Dermis microvascular lymphatic vessel endothelial cell (primary cell): ENCODE results near the gene FAM210A. TPM values are rescaled to one million over a fixed set of nuclear protein-coding genes. Genes with fewer than 3 reads are reported as not detected.
A peak's percentile ranks its signal among the peaks of the same experiment; 100 is the strongest.

Experiments
- DNase-seq, 2 donors: peaks; one replicate each; pipeline versions ENCODE4 v3.0.0 to v3.0.0-alpha.2; 2010; ENCODE audit warnings: low read depth in 2 of 2
- total RNA-seq: library from RNA; depleted of rRNA; stranded (reverse); fragments of >200 nt; gene quantifications from 2 replicates; pipeline ENCODE4 v1.2.1, GENCODE V29; 2014

FAM210A gene
- total RNA-seq, 1 donor from 2014 or later, result 15.0 TPM

DNA sequence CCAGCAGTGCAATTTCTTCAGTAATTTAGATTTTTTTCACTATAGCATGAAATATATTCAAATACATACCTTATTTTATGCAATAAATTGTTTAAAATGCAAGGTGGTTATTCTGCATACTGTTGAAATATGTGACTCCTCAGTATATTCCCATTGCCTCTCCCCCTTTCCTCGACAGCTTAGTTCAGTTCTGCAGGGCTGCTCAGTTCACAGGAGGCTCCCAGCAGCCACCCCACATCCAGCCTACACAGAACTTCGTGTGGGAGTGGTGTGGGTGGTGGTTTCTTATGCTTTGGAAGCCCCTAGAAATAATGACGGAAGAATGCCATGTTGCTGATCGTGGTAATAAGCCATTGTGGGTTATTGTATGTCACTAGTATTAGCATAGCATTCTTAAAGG, 79.7 kb downstream of the FAM210A start:
- no peak for DNase-seq

DNA sequence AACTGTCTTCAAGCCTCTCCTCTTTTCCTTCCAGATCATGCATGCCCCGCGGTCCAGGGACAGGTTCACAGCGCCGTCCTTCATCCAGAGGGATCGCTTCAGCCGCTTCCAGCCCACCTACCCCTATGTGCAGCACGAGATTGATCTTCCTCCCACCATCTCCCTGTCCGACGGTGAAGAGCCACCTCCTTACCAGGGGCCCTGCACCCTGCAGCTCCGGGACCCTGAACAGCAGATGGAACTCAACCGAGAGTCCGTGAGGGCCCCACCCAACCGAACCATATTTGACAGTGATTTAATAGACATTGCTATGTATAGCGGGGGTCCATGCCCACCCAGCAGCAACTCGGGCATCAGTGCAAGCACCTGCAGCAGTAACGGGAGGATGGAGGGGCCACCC, 81.3 kb downstream of the FAM210A start:
- no peak for DNase-seq

DNA sequence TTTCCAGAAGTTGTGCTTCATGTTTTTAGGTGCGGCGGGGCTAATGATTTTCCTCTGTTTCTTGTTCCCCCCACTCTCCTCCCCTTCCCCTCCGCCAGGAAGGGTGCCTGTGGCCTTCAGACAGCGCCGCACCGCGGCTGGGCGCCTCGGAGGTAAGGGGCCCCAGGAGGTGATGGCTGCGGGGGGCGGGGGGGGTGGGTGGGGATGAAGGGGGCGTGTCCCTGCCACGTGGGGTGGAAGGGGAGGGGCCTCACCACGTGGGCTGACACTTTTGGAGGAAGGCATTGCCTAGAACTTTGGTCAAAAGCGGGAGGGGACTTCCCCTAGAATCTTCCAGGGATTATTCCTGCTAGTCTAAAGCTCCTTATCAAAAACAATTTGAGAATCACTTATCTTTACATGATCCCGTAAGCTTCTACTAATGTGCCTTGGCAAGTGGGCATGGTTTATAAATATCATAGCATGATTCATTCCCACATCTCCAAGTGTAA, 83.1 kb downstream of the FAM210A start:
- no peak for DNase-seq

DNA sequence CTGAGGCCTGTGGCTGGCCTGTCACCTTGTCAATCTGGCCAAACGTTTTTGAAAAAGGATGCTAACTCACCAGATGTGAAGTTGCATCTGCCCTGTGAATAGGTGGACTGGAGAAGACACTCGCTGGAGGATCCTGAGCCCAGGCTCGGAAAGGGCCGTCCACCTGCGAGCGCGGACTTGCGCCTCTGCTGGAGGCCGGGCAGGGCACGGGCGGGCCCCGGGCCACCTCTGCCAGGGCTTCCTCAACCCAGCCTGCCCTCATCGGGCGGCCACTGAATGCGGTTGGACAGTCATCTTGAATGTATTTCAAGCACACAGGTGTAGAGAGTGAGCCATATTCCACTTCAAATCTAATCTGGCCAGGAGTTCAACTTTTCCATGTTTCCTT, 83.9 kb downstream of the FAM210A start:
- DNase-seq, result no peak

DNA sequence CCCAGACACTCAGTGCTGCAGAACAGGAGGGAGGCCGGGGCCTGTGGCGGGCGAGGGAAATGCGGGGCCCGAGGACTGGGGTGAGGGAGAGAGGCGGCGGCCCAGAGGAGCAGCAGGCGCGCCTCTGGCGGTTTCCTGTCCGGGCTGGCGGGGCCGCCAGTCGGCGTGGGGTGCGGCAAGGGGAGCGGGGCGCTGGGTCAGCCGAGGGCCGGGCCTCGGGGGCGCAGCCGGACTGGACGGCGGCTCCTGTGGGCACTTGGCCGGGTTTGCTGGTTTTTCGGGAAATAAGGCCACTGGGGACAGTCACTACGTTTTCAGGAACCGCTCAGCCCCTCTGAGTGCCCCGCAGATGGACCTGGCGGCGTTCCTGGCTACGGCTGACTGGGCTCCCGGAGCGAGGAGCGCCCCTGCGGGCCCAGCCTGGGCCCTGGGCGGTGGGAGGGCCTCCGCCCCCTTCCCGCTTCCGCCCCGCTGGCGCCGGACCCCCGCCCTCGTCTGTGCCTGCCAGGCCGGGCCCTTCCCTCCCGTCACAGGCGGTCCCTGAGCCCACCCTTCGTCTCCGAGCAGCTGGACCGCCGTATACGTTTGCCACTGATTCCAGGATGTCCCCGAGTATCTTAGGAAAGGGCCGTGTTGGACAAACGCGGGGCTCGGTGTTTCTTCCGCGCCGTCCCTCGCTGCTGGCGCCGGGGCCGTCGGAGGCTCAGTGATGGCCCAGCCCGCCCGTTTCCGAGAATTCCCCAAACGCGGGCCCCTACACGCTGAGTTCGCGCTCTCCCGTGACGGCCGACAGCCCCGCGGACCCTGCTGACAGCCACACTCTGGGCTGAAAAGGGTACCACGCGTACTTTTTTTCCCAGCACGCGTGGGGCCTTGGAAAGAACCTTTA, 84.6 kb downstream of the FAM210A start:
- DNase-seq, result no peak

DNA sequence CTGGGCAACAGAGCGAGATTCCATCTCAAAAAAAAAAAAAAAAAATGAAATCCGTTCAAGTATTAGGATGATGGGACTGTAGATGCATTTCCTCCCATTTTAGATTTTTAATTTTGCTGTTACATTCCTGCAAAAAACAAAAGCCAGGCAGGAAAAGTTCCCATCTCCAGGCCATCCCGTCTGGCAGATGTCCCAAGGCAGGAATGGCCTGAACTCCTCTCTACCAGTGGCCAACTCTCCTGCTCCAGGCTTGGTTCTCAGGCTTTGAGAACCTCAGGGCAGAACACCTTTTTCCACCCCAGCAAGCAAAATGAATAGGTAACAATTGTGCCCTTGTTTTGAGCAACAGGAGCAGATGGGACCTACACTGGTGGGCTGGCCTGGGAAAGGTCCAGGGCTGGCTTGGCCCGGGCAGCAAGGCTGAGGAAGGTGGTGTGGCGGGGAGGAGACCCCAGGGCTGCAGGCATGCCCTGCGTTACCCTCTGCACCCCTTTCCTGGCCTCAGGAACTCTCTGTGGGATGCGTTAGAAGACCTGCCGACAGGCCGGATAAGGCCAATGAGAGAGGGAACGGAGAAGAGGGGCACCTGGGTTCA, 86.0 kb downstream of the FAM210A start:
- DNase-seq, result peak in 1 of 2 donors; percentile 29

DNA sequence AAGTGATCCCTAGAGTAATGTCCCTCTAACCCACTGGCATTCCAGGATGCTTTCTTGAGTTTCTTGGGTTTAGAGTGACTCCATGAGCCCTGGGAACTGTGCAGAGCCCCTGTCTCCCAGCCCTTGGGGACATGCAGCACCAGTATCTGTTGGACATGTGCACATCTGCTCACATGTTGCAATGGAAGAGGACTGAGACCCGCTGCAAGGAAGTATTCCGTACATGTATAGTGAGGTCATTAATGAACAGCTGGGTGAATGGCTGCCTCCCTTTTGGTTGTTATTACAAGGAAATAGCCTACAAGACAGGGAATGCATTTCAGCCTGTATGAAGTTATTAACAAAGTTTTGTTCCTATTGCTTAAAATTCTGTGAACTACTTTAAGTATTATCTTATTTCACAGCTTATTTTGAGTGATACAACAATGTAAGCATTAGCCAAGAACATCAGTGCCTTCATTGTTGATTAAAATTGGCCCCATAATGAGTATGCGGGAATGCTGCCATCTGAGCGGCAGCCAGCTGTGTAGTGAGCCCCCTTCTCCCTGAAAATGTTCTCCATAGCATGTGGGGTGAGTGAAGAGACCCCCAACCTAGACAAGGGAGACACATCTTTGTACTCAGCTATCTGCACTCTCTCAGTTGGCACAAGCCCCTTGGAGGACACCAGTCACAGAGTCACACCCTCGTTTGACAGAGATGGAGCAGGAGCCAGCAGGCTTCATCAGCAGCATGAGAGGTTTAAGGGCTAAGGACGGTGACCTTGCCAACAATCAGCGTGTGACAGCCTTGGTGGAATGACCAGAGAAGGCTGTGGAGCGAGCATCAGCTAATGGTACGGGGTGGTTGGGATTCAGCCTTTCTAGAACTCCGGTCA, 87.4 kb downstream of the FAM210A start:
- no peak for DNase-seq

DNA sequence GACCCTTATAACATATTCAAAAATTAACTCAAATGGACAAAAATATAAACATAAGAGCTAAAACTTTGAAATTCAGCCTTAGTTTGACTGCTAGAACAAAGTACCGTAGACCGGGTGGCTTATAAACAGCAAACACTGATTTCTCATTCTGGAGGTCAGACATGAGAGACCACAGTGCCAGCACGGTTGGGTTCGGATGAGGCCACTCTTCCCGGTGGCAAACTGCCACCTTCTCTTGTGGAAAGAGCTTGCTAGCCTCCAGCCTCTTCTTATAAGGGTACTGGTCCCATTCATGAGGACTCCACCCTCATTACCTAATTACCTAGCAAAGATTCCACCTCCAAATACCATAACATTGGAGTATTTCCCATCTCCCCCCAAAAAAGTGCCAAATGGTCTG, 91.3 kb downstream of the FAM210A start:
- no peak for DNase-seq

DNA sequence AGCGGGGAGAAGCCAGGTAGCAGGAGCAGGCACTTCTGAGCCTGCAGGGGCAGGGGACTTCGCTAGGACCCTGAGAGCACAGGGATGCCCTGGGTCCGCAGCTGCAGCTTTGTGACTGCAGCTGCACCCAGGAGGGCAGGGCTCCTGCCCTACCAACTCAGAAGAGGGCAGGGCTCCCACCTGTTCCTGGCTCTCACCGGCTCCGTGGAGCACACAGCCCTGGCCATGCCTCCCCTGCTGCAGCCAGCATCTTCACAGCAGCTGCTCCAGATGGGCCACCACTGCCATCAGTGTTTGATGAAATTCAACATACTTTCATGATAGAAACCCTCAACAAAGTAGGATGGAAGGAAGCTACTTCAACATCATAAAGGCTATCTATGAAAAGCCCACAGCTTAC, 92.7 kb downstream of the FAM210A start:
- DNase-seq, result no peak

DNA sequence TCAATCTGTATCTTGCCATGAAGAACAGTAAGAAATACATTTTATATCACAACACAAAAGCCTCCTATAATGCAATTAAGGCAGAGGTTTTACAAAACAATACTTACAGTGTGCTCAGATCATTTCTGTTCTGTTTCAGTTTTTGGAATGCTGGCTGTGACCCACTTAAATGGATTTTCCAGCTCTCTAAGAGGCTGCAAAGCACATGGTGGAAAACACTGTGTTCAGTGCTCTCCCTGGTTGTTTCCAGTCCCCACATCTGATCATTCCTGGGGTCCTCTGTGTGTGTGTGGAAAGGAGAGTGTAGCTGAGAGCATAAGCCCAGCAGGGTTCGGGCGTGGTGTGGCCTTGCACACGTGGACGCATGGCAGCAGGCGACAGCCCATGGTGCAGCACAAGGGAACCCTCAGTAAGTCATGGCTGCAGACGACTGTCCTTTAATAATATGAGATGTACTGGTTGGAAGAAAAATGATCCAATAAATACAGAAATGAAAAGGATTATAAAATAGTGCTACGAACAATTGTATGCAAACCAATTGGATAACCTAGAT, 95.6 kb downstream of the FAM210A start:
- no peak for DNase-seq

DNA sequence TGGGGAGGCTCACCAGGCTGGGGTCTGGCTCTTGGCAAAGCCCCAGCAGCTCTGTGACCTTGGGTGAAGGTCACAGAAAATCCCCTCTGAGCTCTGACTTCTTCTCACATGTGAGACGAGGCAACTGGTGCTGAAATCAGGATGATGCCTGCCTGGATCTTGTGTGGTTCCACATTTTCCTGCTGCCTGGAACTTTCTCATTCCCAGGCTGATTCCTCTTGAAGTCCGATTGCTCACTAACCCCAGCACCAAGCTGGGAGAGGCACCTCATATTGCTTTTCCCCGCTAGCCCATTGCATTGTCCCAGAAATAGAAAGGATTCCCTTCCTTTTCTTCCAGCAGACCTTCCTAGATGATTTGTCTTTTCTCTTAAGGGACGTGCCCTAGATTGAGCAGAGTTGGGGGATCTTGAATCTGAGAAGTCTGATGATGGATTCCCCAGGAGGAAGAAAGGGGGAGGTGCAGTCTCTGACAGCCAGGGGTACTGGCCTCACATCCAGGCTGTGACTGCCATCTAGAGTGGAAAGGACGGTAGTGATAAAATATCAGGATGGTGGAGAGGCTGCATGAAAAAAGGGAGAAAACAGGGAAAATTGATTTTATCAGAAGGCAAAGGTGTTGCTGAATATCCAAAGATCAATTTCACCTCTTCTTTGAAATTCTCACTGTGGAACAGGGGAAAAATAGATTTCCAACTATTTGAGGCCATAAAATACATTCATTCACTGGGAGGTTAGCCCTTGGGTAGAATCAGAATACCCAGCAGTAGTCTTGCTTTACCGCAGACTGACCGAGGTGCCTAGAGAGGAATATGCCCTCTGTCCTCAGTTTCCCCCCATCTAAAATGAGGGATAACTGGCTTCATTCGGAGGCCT, 96.3 kb downstream of the FAM210A start:
- peak; percentile 36 to 62 for DNase-seq

DNA sequence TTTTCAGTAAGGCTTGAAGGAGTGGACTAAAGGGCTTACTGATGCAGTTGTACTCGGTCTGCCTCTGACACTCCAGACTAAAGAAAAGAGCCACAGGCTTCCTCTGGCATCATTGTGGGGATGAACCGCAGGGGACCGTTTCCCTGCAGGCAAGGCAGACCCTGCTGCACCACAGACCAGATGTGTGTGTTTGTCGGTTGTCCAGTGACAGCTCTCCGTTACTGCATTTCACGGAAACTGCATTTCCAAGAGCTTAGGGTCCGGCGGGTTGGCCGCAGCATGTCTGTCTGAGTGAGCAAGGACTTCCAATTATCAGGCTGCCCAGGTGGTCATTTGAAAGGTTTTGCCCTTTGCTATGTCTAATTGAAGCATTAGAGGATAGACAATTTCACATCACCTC, 98.1 kb downstream of the FAM210A start:
- DNase-seq, result no peak

DNA sequence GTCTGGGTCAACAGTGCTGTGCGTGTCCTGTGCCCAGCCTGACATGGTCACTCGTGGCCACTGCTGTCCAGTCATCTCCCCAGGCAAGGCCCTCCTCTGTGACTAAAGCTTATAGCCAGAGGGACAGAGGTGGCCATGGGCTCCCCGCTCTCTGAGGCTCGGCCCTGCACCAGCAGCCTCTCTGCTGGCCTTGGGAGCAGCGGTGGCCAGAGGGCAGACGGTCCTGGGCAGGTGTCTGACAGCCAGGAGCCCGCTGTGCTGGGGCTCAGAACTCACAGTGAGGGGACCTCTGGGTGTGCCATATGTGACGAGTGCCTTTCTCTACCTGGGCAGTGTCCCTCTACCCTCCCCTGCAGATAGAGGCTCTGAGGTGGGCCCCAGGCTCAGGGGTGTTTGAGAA, 98.7 kb downstream of the FAM210A start:
- no peak for DNase-seq

DNA sequence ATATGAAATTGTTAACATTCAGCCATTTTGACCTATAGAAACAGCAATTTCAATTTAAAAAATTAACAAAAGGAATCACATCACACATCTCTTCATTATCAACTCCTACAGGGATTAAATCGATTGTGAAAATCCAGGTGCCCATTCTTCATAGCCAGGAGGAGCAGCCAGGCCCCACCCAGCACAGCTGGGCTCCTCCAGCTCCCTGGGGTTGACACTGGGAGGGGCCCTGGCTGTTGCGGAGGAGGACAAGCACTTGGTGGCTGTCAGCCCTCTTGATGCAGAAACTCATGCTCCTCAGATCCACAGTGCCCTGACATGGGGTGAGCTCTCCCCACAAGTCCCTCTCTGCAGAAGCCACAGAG, 99.8 kb downstream of the FAM210A start:
- no peak for DNase-seq

DNA sequence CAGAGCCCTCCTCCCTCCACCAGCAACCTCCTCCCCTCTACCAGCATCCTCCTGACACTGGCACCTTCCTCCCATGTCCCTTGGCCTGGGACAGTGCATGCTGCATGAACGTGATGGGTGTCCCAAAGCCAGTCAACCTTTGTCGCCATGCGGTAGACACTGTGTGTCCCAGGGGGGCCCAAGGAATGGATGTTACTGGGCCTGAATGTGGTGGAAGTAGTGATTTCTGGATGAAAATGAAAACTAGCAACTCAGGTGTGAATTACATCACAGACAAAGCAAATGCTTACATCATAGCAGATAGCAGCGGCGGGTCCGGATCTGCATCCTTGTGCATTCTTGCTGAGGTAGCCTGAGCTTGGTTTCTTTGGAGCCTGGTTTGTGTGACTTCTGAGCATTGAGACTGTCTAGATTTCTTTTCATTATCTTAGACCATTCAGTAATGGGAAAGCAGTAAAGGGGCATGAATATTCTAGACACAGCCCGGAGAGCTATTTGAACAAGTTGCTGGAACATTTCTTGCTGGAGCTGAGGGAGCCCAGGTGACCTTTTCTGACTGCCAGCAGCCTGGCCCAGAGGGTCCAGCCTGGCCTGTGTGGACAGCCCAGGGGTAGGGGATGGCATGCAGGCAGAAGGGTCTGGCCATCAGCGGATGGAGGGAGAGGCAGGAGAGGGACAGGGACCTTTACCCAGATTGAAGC, 100.4 kb downstream of the FAM210A start:
- DNase-seq, result no peak

DNA sequence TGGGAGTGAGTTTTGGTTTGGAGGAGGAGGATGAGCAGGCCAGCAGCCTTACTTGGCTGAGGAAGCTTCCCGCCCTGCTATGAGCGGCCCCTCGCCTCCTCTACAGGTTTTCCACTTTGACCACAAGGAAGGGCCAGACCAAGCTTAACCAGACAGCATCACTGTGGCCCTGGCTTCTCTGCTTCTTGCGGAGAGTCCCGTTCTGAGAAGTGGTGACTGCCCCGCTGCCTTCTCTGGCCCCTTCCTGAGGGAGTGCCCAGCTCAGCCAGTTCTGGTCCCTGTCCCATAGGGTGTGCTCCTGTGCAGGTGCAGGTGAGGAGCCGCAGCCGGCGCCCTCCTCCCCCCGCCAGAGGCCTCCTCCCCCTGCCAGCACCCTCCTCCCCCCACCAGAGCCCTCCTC, 101.0 kb downstream of the FAM210A start:
- DNase-seq, result no peak

DNA sequence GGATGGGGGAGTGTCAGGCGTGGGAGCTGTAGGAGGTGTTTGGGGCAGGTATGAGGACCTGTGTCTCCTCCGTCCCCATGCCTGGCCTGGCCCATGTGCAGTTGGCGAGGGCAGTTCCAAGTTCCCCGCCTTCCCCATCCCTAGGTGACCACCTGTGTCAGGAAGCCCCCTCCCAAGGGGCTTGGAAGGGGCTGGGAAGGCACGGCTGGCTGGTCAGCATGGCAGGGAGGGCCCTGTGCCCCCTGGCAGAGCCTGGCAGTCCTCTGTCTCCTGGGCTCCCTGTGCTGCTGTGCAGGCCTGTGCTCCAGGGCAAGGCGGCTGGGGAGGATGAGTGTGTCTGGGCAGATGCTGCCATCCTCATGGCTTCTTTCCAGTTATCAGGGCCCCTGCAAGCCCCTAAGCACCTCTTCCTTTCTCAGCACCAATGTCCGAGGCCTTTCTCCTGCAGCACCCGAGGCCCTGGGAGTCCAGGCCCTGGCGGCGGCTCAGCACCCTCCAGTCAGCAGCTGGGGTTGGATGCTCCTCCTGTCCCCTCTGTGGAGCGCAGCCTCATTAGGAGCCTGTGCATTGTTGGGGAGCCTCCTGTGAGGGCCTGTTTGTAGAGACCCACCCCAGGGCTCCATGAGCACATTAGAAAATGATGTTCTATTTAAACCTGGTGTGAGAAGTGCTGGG, 101.7 kb downstream of the FAM210A start:
- DNase-seq, result no peak

DNA sequence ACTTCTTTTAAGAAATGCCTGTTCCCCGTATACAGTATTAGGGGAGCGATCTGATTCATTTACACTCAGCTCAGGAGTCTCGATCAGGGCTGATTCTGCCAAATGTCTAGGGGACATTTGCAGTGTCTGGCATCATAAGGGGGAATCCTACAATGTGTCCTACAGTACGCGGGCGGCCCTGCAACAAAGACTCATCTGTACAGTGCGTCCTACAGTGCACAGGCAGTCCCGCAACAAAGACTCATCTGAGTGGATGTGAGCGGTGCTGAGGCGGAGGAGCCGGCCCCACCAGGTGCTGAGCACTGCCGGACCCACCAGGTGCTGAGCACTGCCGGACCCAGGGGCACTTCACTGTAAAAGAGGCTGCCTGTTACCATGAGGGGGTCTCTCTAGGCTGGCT, 102.5 kb downstream of the FAM210A start:
- DNase-seq, result no peak

DNA sequence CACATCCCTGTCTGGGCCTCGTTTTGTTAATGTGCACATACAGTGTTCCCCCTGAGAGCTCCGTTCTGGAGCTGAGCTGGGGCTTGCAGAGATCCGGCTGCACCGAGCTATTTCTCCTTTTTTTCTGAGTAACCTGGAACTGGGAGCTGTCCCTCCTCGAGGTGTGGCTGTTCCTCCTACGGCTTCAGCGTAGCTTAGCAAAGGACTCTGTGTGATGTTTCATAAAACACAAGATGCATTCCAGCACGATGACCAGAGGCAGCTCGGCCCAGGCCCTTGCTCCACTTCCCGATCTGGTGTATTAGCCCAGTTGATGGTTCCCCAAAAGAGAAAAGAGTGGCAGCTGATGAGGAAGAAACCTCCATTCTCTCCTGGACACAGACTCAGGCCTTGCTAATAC, 103.0 kb downstream of the FAM210A start:
- DNase-seq, result no peak

DNA sequence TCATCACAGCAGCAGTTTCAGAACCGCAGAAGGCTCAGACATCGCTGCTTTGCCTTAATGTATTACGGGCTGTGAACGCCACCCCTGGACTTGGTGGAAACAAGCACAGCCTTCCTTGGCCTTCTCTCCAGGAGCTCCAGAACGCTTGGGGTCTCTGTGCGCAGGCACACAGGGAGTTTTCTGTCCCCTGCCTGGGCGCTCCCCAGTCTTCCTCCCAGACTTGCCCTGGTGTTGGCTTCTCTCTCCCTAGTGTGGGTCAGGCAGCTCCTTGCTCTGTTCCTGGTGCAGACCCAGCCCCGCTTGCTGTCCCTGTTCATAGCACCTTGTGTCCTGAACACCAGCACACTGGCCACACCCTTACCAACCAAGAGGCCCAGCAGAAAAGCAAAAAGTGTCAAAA, 103.6 kb downstream of the FAM210A start:
- no peak for DNase-seq
